ENCODE data around the gene KIRREL1.

- no peak for TF ChIP-seq CTCF (IDR thresholded peaks at IDR 0.05)
- TF ChIP-seq POLR2A (IDR thresholded peaks at IDR 0.05), result no peak
These were observed 55.1 kb downstream of the KIRREL1 start for GRCh38 chr1:158048371-158049067.
